Ishikawa (cell line): ENCODE results near the gene PXDN.

ENCODE experiments used
- CEBPB ChIP-seq: IDR thresholded peaks from 2 replicates; pipeline ENCODE4 v1.6.1; 2012
- CREB1 ChIP-seq: IDR thresholded peaks from 2 replicates; pipeline ENCODE4 v1.6.1; 2012; ENCODE audit warnings: low read depth
- EGR1 ChIP-seq: IDR thresholded peaks from 2 replicates; pipeline ENCODE4 v1.6.1; 2012
- EP300 ChIP-seq: IDR thresholded peaks from 2 replicates; pipeline ENCODE4 v1.6.1; 2012; ENCODE audit warnings: borderline replicate concordance
- FOXM1 ChIP-seq: IDR thresholded peaks from 2 replicates; pipeline ENCODE4 v1.6.1; 2012; ENCODE audit warnings: low read depth, borderline replicate concordance
- MAX ChIP-seq: IDR thresholded peaks from 2 replicates; pipeline ENCODE4 v1.6.1; 2012
- NFIC ChIP-seq: IDR thresholded peaks from 2 replicates; pipeline ENCODE4 v1.6.1; 2012
- RAD21 ChIP-seq: IDR thresholded peaks from 2 replicates; pipeline ENCODE4 v1.6.1; 2012; ENCODE audit warnings: low read depth
- REST ChIP-seq: IDR thresholded peaks from 2 replicates; pipeline ENCODE4 v1.6.1; 2012; ENCODE audit warnings: low read depth, mild to moderate bottlenecking
- TAF1 ChIP-seq: IDR thresholded peaks from 2 replicates; pipeline ENCODE4 v1.6.1; 2012; ENCODE audit warnings: low read depth, mild to moderate bottlenecking
- TCF12 ChIP-seq: IDR thresholded peaks from 2 replicates; pipeline ENCODE4 v1.6.1; 2012; ENCODE audit warnings: low read depth
- TEAD4 ChIP-seq: IDR thresholded peaks from 2 replicates; pipeline ENCODE4 v1.6.1; 2012
- YY1 ChIP-seq: IDR thresholded peaks from 2 replicates; pipeline ENCODE4 v1.6.1; 2012; ENCODE audit warnings: low read depth
- ZBTB7A ChIP-seq: IDR thresholded peaks from 2 replicates; pipeline ENCODE4 v1.6.1; 2012; ENCODE audit warnings: low read depth
- TF ChIP-seq, protein P1 (sequence below): IDR thresholded peaks from 2 replicates; pipeline ENCODE4 v1.6.1; 2012

The PXDN gene

GRCh38 chr2:1631292-1632001 is 112.9 kb downstream of the PXDN start:
- TF ChIP-seq CREB1: no peak

DNA sequence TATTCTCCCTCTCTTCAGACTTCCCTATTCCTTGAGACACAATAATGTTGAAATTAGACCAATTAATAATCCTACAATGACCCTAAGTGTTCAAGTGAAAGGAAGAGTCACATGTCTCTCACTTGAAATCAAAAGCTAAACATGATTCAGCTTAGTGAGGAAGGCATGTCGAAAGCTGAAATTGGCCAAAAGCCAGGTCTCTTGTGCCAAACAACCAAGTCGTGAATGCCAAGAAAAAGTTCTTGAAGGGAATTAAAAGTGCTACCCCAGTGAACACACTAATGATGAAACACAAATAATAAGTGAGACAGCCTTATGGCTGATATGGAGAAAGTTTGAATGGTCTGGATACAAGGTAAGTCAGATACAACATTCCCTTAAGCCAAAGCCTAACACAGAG is 115.4 kb downstream of the PXDN start:
- TF ChIP-seq CREB1 (no peak), TEAD4 (peak; percentile 43; the same call in 1 of the 2 replicates), ZBTB7A (no peak), RAD21 (0 out of 2 replicates have a peak, but pooled peaks have one; percentile 2), REST (no peak), EGR1 (no peak), CEBPB (peak; percentile 54; the same call in 1 of the 2 replicates), EP300 (peak; percentile 80), MAX (peak; percentile 56), FOXM1 (peak; percentile 59; the same call in 1 of the 2 replicates), NFIC (peak; percentile 95), TCF12 (peak; percentile 86), TAF1 (no peak), YY1 (no peak)
- TF ChIP-seq, protein P1, sequence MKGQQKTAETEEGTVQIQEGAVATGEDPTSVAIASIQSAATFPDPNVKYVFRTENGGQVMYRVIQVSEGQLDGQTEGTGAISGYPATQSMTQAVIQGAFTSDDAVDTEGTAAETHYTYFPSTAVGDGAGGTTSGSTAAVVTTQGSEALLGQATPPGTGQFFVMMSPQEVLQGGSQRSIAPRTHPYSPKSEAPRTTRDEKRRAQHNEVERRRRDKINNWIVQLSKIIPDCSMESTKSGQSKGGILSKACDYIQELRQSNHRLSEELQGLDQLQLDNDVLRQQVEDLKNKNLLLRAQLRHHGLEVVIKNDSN: peak; percentile 45; the same call in 1 of the 2 replicates

DNA sequence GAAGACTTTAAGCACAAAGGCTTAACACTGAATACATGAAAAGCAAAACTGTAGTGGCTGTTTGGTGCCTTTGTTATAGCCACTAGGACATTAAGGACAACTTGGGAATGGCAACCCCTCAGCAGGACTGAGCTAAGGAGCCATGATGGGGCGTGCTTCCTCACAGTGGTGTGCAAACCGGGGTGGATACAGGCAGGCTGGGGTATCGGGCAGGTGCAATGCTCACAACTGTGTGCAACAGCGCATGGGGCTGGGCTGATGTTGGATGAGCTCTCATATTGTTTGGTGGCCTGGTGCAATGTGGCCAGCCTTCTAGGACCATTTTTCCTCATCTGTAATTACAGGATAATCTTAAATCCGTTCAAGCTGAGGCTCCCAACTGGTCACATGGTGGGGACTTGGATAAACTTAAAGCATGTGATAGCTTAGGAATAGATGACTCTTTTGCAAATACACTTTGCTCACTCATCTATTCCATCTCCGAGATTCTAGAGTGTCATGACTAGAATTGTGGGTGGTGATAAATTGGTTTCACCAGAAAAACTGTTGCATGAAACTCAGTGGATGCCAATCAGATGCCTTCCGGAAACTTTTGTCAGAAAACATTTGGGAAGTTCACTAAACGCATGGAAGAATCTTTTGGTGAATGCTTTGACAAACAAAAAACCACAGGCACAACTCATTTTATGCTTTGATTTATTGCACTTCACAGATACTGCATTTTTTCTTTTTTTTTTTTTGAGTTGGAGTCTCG is 116.5 kb downstream of the PXDN start:
- TF ChIP-seq EP300: peak; percentile 84
- 0 out of 2 replicates have a peak, but pooled peaks have one; percentile 10 for TF ChIP-seq MAX
- TF ChIP-seq NFIC: peak; percentile 37
- TF ChIP-seq CREB1: no peak
- no peak for TF ChIP-seq RAD21
- peak; percentile 77; the same call in 1 of the 2 replicates for TF ChIP-seq TCF12
- peak; percentile 58; the same call in 1 of the 2 replicates for TF ChIP-seq FOXM1
- TF ChIP-seq, protein P1: 0 out of 2 replicates have a peak, but pooled peaks have one; percentile 13

GRCh38 chr2:1626271-1626681 is 118.0 kb downstream of the PXDN start:
- TF ChIP-seq TEAD4: no peak
- no peak for TF ChIP-seq TAF1
- TF ChIP-seq EGR1: no peak
- TF ChIP-seq YY1: no peak
- no peak for TF ChIP-seq RAD21
- no peak for TF ChIP-seq EP300
- no peak for TF ChIP-seq TCF12
- no peak for TF ChIP-seq FOXM1
- TF ChIP-seq REST: no peak

DNA sequence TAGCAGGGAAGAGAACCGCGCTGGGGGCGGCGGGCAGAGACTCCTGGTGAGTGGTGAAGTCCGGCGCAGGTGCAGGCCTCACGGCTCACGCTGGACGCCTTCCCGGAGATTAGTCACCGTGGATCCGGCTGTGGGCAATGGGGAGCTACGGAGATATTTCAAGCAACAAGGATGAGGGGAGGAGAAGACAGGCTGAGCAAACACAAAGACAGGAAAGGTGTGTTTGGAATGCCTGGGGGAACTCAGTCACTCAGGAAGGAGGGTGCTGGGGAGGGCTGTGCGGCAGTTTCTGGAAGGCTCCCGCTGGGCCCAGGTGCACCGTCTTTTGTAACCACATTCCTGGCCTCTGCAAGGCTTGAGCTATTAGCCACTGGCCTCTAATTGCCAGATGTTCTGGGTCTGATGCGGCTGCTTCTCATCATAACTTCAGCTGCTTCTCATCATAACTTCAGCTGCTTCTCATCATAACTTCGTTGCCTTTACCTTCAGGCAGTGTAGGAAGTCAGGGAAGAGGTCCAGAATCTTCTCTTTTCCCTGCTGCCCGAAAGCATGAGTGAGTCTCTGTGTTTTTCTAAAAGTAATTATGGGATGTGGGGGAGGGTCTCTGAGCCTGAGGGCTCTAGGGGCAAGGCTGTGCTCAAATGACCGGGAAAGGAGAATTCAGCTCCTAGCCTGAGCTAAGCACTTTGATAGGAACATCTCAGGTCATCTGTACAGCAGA is 118.9 kb downstream of the PXDN start:
- TF ChIP-seq TEAD4 (peak; percentile 100), FOXM1 (peak; percentile 100), YY1 (no peak), EP300 (peak; percentile 100), TCF12 (peak; percentile 100), CEBPB (peak; percentile 94), TAF1 (0 out of 2 replicates have a peak, but pooled peaks have one; percentile 35), ZBTB7A (no peak; the same call in 1 of the 2 replicates), NFIC (peak; percentile 100), RAD21 (peak; percentile 40; the same call in 1 of the 2 replicates), REST (peak; percentile 44; the same call in 1 of the 2 replicates), CREB1 (0 out of 2 replicates have a peak, but pooled peaks have one; percentile 42), MAX (peak; percentile 83), EGR1 (peak; percentile 35)
- TF ChIP-seq, protein P1: peak; percentile 20; the same call in 1 of the 2 replicates
